Measurements from ENCODE around the gene ODC1. TPM values are rescaled to one million over a fixed set of nuclear protein-coding genes. Genes with fewer than 3 reads are reported as not detected.

The ODC1 gene
- 10 to 100 TPM; 25.4 to 92.8 (median 56.0) TPM for total RNA-seq
- polyA plus RNA-seq: 10 to 100 TPM in 1 of 2 donors, 1 to 10 TPM in 1; 4.1 to 81.9 TPM
- long read RNA-seq, donor 1, transcript ODC1-201 (12 exons, 2,653 nt): major isoform, 86 of 97 reads
- long read RNA-seq, donor 1, partial matches to known transcripts: 4 of 97 reads
- long read RNA-seq, donor 1, other reads (novel, unspliced or antisense): 6 of 97 reads
- long read RNA-seq, donor 2, transcript ODC1-201 (12 exons, 2,653 nt): major isoform, 105 of 110 reads
- long read RNA-seq, donor 2, partial matches to known transcripts: 1 of 110 reads
- long read RNA-seq, donor 2, other reads (novel, unspliced or antisense): 4 of 110 reads
- long read RNA-seq, donor 3, transcript ODC1-201 (12 exons, 2,653 nt): major isoform, 24 of 38 reads
- long read RNA-seq, donor 3, partial matches to known transcripts: 8 of 38 reads
- long read RNA-seq, donor 3, other reads (novel, unspliced or antisense): 5 of 38 reads

DNA sequence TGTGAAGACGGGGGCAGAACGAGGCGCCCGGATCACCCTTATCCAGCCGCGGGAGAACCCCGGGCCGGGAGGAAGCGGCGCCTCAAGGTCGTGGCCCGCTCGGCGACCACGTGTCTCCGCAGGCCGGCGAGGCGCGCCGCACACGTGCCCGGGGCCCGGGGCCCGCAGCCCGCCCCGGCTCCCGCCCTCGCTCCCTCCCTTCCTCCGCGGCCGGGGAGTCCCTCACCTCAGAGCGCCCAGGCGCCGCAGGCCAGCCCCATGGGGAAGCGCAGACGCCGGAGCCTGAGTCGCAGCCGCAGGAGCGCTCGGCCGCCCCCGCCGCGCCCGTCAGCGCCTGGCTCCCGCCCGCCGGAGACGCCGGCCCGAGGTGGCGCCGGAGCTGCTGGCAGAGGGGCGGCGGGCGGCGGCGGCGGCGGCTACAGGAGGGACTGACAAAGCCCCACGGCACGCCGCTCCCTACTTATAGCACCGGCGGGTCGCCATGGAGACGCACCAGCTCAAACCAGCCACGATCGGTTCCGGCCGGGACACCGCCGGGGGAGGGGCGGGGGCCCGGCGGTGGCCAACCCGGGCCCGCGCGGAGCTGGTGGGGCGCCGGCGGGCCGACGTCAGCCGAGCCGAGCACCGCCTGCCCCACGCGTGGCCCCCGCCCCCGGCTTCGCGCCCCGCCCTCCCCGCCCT, at the start of gene ODC1:
ODC1 (minus strand) TSS at position 433 of the 681 bp plus-strand sequence. CDS start 3,295 bp downstream, outside the sequence.
- H3K4me3 ChIP-seq: peak within 1 kb of the TSS; percentile 56 to 83 (median 68)
- H3K9me3 ChIP-seq: no peaks in the 10 kb centered on the region
- DNase-seq (peak; percentile 92 to 94), ATAC-seq (peak; percentile 83 to 93 (median 91))
- 0 to 1% methylated on average over 71 to 96 of the region's 99 CpGs for WGBS, 2 donors
- TF ChIP-seq, protein P1, sequence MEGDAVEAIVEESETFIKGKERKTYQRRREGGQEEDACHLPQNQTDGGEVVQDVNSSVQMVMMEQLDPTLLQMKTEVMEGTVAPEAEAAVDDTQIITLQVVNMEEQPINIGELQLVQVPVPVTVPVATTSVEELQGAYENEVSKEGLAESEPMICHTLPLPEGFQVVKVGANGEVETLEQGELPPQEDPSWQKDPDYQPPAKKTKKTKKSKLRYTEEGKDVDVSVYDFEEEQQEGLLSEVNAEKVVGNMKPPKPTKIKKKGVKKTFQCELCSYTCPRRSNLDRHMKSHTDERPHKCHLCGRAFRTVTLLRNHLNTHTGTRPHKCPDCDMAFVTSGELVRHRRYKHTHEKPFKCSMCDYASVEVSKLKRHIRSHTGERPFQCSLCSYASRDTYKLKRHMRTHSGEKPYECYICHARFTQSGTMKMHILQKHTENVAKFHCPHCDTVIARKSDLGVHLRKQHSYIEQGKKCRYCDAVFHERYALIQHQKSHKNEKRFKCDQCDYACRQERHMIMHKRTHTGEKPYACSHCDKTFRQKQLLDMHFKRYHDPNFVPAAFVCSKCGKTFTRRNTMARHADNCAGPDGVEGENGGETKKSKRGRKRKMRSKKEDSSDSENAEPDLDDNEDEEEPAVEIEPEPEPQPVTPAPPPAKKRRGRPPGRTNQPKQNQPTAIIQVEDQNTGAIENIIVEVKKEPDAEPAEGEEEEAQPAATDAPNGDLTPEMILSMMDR (IDR thresholded peaks at IDR 0.05): peak in 1 of 9 donors; percentile 3
- H3K27ac ChIP-seq: peak within 1 kb of the TSS; percentile 81 to 96 (median 90)
- intact Hi-C loops (cut with DNase I): loop anchor here in 6 of 10 donors (5.0 to 10.0 kb wide), 5 partner anchors 207 to 463 kb away; no protein-coding TSS in a partner anchor
- peaks cover 0 to 21% (median 15%) of the 10 kb centered on the region in 9 donors for H3K36me3 ChIP-seq
- H3K27me3 ChIP-seq: no peaks in the 10 kb centered on the region
- H3K4me1 ChIP-seq: peaks cover 8 to 54% (median 29%) of the 10 kb centered on the region in 9 donors

DNA sequence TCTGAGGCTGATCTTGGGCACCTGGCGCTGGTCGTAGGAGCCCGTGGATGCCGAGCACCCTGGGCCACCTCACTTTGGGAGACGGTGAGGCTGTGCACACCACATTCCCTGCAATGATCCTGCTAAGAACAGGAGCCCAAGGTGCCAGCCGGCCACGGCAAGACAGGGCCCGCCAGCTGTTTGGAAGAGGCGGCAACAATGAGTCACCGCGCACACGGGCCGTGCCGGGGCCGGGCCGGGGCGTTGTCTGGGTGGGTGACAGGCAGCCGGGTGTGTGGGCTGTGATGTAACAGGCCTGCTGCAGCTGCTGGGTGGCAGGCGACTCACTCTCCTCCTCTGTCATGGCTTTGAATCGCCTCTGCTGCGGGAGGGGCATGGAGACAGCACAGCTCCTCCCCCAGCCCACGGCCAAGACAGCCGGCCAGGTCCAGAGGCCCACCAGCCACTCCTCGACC, 49.7 kb upstream of the ODC1 start:
- no peak overlapping the region for H3K27ac ChIP-seq
- peaks cover 0 to 7% (median 0%) of the 10 kb centered on the region in 9 donors for H3K4me1 ChIP-seq
- peaks cover 0 to 30% (median 17%) of the 10 kb centered on the region in 7 donors for H3K27me3 ChIP-seq
- ATAC-seq (peak; percentile 38 to 83 (median 58)), DNase-seq (peak in 1 of 2 donors; percentile 23)
- intact Hi-C loops (cut with DNase I): no loop called here
- H3K4me3 ChIP-seq: no peak overlapping the region
- H3K9me3 ChIP-seq: no peaks in the 10 kb centered on the region
- no peaks in the 10 kb centered on the region for H3K36me3 ChIP-seq
- TF ChIP-seq, protein P1 (IDR thresholded peaks at IDR 0.05): no peak
- WGBS, 2 donors: 58 to 62% methylated on average over 24 of the region's 24 CpGs

- Histone ChIP-seq H3K4me3 (no peak overlapping the region), H3K27me3 (peaks cover 0 to 31% (median 14%) of the 10 kb centered on the region in 7 donors), H3K36me3 (no peaks in the 10 kb centered on the region), H3K9me3 (peaks cover 0 to 12% (median 0%) of the 10 kb centered on the region in 11 donors), H3K27ac (no peak overlapping the region), H3K4me1 (peaks cover 0 to 2% (median 0%) of the 10 kb centered on the region in 9 donors)
- ATAC-seq (no peak), DNase-seq (no peak)
- 83 to 84% methylated on average over 7 of the region's 7 CpGs for WGBS, 2 donors
- TF ChIP-seq, protein P1 (IDR thresholded peaks at IDR 0.05): no peak
- intact Hi-C loops (cut with DNase I): no loop called here
Observed at GRCh38 chr2:10495988-10496313, 47.8 kb upstream of the ODC1 start.

GRCh38 chr2:10495311-10495987, 47.3 kb upstream of the ODC1 start:
- H3K27ac ChIP-seq: no peak overlapping the region
- peaks cover 0 to 12% (median 0%) of the 10 kb centered on the region in 11 donors for H3K9me3 ChIP-seq
- H3K4me3 ChIP-seq: no peak overlapping the region
- DNase-seq (no peak), ATAC-seq (no peak)
- 61 to 67% methylated on average over 24 of the region's 24 CpGs for WGBS, 2 donors
- no peaks in the 10 kb centered on the region for H3K4me1 ChIP-seq
- TF ChIP-seq, protein P1 (IDR thresholded peaks at IDR 0.05): no peak
- H3K27me3 ChIP-seq: peaks cover 0 to 36% (median 14%) of the 10 kb centered on the region in 7 donors
- intact Hi-C loops (cut with DNase I): no loop called here
- no peaks in the 10 kb centered on the region for H3K36me3 ChIP-seq

All from heart right ventricle (tissue), 16 donors.